GM18507 (cell line): Measurements from ENCODE around the gene HOXA7.

ENCODE experiments used
- DNase-seq: peaks from one replicate; pipeline ENCODE4 v3.0.0; 2011; ENCODE audit warnings: low read depth; ENCODE audit not compliant: insufficient read length; ENCODE audit errors: extremely low spot score
- FAIRE-seq: peaks from 2 replicates; lab custom pipeline; 2011; peaks lifted over from hg19 to GRCh38; lab: Jason Lieb, UNC

The HOXA7 gene

DNA sequence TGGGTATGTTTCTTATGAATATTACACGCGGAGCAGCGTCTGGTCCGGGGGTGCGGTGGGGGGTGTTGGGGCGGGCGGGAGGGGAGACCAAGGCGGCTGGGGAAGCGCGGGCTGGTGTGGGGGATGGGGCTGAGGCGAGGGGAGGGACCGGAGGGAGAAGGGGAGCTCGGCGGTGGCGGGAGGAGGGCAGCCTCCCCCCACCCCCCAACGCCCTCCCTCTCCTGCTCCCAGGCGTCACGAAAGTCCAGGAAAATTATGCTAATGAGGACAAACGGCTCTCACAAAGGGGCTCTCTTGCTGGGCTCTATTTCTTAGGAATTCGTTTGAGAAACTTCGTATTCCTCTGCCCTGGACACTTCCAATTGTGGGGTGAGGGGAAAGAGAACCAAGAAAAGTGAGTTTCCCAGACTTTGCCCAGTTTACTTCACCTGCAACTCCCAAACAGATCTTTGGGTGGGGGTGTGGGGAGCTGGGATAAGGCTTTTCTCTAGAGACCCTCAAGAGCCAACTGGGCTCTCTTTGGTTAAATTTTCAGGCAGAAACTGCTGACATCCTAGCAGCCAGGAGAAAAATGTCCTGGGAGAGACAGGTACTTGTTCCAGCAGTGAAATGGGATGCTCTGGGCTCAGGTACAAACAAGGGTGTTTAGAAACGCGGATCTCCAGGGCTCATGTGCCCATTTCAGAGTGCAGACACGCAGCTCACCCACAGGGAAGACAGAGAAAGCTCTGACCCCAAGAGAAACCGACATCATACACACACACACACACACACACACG is 42.3 kb downstream of the HOXA7 start:
- DNase-seq (no peak), FAIRE-seq (no peak)

DNA sequence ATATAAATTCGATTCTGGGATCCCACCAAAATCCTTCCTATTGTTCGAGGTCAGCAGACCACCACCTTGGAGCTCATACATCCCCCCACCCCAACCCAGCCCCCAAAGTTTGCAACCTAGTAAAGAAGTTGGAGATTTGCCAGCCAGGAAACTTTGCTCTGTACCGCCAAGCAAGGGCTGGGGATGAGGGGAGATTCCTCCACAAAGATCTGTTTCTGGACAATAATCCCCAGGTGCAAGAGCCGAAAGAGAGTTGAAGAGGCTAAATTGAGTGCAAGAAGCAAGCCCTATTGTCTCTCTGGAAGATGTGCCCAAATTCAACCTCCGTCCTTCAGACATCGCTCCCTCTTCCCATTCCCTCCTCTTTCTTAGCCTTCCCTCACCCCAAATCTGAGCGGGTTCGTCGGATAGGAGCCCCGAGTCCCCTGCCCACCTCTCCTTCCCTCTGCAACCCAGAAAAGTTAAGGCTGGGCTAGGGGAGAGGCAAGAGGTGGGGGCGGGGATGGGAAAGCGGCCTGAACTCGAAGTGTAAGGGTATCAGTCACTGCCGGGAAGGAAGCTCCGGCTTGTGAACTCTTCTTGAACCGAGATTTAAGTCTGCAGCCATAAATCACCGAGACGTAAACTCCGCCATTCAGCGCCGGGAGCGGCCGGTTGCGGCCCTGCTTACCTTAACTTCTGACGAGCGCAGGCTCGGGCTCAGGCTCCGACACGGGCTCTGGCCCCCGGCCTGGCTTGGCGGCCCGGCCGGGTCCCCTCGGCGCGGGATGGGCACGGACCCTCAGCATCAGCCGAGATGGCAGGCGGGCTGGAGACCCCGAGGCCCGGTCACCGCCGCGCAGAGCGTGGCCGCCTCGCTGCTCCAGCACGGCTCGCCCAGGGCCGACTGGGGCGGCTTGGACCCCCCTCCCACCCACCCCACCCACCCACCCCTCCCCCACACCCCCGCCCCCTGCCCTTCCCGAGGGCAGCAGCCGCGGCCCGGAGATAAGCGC is 43.2 kb downstream of the HOXA7 start:
- no peak for DNase-seq
- FAIRE-seq, result no peak

DNA sequence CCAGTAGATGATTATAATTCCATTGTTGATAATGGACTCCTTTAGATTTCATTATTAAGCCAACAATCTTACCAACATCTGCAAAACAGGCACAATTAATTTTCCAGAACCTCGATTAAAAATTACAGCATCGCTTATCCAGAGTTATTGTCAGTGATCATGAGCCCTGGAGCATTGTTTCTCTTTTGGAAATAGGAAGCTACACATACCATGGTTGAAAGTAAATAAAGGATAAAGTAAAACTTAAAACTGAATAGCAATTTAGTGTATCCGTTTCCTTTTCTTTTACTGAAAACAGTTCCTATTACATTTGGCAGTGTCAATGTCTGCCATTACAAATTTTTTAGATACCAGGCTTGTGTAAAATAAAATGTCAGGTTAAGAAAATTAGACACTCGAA is 44.1 kb downstream of the HOXA7 start:
- FAIRE-seq (no peak), DNase-seq (no peak)

DNA sequence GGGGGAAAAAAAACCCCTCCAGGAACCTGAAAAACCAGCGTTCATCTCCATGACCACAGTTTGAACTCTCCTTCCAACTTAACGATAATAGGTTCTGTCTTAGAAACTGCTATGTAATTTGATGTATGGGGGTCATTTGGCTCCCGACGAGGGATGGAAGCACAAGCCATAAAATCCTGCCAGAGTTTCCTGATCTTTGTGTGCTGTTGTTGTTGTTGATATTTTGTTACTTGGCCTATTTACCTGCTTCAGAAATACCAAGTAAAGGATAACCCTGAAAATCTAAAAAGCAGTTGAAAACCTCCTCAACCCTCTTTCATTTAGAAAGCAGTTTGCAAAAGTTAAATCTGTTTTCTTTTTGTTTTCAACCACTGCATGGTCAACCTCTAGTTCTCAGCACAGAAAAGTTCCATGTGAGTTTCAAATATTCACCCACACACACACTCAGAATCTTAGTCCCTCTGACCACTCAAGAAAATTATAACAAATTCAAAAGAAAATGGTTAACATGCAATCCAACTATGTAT is 44.7 kb downstream of the HOXA7 start:
- DNase-seq, result no peak
- FAIRE-seq, result no peak

- DNase-seq (no peak), FAIRE-seq (no peak)
These were observed 45.3 kb downstream of the HOXA7 start for GRCh38 chr7:27111042-27111750.

DNA sequence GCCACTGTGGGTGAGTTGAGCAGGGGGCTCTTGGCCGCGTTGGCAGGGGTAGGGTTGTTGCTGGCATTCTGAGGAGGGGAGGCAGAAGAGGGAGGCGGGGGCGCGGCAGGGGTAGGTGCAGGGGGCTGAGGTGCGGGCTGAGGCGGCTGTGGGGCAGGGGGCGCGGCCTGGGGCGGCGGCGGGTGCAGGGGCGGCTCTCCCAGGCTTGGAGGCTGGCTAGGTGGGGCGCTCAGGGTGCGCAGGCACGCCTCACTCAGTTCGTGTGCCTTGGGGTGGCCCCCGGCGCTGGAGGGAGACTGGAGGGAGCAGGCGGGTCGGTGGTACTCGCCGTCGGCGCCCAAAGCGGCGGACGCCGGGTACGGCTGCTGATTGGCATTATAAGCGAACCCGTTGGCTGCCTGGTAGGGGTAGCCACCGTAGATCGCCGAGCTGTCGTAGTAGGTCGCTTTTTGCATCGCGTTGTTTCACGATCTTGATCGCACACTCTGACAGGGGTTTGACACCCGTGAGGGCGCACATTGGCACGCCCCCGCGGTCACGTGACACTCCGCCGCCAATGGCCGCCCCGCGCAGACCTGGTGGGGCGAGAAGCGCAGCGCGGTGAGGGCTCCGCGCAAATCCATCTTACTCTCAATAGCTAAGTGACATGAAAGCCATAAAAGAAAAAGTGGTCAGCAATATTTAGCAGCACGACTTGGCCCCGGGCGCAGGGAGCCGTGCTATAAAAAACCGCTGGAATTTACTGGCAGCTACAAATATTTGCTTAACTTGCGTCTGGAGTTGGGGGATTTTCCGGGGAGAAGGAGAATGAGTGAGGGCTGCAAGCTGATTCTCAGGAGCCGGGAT is 46.1 kb downstream of the HOXA7 start:
- FAIRE-seq (no peak), DNase-seq (no peak)

DNA sequence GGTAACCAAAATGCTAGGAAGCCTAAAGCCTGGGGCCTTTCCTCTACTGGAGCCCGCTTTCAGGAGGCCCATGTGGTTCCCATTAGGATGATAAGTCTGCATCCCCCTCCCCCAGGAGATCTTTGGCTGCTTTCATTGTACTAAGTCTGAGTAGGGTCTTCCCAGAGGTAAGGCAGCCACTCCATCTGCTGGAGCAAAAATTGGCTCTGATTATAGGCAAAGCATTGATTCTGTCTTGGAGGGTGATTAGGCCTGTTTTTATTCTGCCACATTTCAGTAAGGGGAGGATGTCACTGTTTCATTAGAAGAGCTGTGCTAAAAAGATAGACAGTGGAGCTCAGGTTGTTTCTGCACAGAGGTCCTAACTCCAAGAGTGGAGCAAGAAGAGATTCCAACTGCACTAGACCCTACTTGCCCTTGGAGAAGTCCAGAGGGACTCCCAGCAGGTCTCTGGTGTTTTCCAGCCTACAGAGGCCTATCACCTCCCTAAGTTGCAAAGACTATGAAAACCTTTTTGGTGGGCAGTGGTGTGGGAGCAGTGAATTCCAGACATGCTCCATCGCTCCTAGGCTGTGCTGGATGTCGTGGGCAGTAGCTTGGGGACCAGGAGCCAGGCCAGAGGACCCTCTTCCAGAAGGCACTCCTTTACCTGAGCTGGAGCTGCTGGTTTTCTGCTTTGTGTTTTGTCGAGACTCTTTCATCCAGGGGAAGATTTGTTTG is 46.8 kb downstream of the HOXA7 start:
- FAIRE-seq (no peak), DNase-seq (no peak)

GRCh38 chr7:27108390-27109127 is 47.9 kb downstream of the HOXA7 start:
- DNase-seq (no peak), FAIRE-seq (no peak)

DNA sequence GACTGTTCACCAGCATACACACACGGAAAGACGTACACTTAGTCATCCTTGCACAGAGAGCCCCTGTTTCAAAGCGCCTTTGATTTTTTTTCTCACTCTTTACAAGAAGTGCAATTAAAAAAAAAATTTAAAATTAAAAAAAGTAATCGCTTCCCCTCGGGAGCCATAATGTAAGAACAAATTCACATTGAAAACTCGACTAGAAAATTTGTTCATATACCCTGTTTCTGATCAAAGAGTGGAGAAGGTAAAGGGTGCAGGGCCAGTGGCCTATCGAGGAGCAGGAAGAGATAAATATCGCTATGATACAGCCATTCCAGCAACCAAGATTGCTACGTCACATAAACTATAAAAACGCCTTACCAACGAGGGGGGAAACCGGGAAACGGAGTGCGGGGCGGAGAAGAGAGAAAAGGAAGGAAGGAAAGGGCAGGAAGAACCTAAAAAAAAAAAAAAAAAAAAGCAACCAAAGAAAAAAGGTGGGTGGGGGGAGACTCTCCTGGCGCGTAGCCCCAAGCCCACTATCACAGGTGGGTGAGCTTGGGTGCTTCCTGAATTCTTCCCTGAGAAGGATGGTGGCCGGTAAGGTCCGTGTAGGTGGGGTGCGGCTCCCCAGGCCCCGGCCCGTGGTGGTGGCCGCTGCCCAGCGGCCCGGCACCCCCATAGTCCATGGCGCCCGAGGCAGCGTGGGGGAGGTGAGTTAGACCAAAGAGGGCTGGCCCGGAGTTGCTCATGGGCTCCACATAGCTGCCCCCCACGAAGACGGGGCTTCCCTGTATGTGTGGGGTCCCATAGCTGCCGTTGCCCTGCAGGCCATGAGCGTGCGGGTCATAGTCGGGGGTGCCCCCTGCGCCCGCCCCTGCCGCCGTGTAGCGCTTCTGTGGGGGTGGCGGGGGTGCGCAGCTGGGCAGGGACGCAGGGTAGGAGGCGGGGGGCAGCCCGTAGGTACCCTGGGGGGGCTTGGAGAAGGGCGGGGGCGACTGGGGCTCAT is 48.8 kb downstream of the HOXA7 start:
- DNase-seq (no peak), FAIRE-seq (no peak)

GRCh38 chr7:27106901-27107240 is 49.6 kb downstream of the HOXA7 start:
- DNase-seq, result no peak
- no peak for FAIRE-seq

GRCh38 chr7:27106181-27106900 is 50.1 kb downstream of the HOXA7 start:
- DNase-seq (no peak), FAIRE-seq (no peak)

DNA sequence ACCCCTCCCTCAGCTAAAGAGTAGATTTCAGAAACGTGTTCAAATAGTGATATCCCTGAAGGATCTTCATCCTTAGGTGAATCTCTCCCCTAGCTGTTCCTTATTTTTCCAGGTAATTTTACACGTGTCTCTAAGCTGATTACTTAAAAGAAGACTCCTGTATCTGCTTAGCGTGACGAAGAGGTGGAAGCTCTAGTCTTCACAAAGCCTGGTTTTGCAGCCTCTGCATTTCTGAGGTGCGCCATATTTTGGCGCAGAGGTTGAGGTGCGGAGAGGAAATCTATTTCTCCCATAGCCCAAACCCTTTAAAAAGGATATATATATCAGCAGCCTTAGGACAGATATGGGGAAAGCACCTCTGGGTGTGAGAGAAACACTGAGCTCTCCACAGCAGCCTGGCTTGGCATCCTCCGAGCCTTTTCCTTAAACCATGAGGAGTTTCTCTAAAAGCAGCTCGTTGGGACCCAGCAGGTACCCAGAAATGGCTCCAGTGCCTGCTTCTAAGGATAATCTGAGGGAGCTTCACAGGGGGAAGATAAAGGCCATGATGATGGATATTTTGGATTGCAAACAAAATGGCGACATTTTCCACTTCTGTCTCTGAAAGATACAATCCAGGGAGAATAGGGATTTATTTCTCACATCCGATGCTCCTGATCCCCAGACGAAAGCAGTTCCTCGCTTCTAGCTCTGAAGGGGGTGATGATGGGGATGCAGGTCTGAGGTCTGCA is 51.0 kb downstream of the HOXA7 start:
- DNase-seq (no peak), FAIRE-seq (no peak)

DNA sequence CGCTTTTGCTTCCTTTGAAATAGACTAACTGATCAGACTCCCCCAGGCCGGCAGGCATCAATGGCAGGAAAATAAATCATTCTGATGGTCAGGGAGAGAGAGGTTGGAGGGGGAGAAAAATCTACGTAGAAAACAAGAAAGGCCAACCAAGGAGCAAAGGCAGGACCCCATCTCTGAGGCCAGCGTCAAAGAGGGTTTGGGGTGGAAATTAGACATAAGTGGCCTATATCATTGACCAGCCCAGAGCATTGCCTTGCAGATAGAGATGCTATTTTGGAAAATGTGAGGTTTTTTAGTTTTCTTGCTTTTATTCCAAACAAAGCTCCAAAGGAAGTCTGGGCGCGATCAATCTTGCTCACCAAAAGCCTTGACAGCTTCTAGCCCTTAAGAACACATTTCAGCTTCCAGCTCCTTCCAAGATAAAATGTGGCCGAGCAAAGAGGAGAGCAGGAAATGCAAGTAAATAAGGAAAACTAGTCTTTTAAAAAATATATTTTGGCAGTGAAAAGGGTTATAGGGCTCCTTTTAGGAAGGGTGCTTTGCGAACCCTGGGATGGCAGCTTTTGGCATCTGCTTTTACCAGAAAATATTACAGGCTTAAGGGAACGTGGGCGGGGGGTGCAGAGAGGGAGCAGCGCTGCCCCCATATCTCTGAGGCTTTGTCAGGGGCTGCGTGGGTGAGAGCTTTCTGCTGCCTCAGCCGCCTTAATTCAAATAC is 52.0 kb downstream of the HOXA7 start:
- FAIRE-seq, result no peak
- no peak for DNase-seq
